ENCODE measurements around the gene IL17RC. TPM values are rescaled to one million over a fixed set of nuclear protein-coding genes. Genes with fewer than 3 reads are reported as not detected.

The IL17RC gene
- total and polyA plus RNA-seq, 2 experiments from 2014 or later: 8.4 to 12.6 TPM

GRCh38 chr3:9951598-9951961 is 34.7 kb downstream of the IL17RC start:
- no peaks in the 10 kb centered on the region; the same call in 1 of the 2 replicates for H4K20me1 ChIP-seq (replicated peaks; ENCODE audit: insufficient read depth)
- Mint-ChIP-seq H3K4me3 (peak overlapping the region; percentile 78), H3K9me3 (no peaks in the 10 kb centered on the region), H3K27me3 (ENCODE audit: insufficient read depth, low read depth, poor library complexity) (peaks cover 11% of the 10 kb centered on the region), H3K27ac (no peak overlapping the region), H3K4me1 (peaks cover 29% of the 10 kb centered on the region), H3K36me3 (ENCODE audit: low read depth) (peaks cover 8% of the 10 kb centered on the region; the same call in 1 of the 3 replicates)
- peak overlapping the region; percentile 88 for H3K4me2 ChIP-seq
- H3K36me3 ChIP-seq (ENCODE audit: insufficient read depth): no peaks in the 10 kb centered on the region
- no peak for ATAC-seq
- TF ChIP-seq CREB1 (CRISPR knock-in tag; IDR thresholded peaks at IDR 0.05; ENCODE audit: low read depth) (no peak), CTCF (conservative IDR thresholded peaks at IDR 0.05; ENCODE audit: low read depth in 2 of 2) (no peak), ETS1 (IDR thresholded peaks at IDR 0.05) (no peak), ZNF462 (CRISPR knock-in tag; IDR thresholded peaks at IDR 0.05) (no peak), NANOG (IDR thresholded peaks at IDR 0.05; ENCODE audit: borderline replicate concordance) (no peak), POLR2AphosphoS5 (IDR thresholded peaks at IDR 0.05; ENCODE audit: low read depth) (no peak), ZNF114 (CRISPR knock-in tag; IDR thresholded peaks at IDR 0.05) (no peak), STAT1 (IDR thresholded peaks at IDR 0.05; ENCODE audit: unreplicated experiment) (no peak), ZNF331 (CRISPR knock-in tag; IDR thresholded peaks at IDR 0.05; ENCODE audit: low read depth) (no peak), JUNB (IDR thresholded peaks at IDR 0.05; ENCODE audit: unreplicated experiment) (no peak), EZH2phosphoT487 (IDR thresholded peaks at IDR 0.05; ENCODE audit: unreplicated experiment) (no peak), REST (IDR thresholded peaks at IDR 0.05; ENCODE audit: unreplicated experiment) (no peak), EZH2 (IDR thresholded peaks at IDR 0.05; ENCODE audit: low read depth, unreplicated experiment) (no peak)
- no peak overlapping the region for H3K27ac ChIP-seq (ENCODE audit: low read depth)
- peak overlapping the region; percentile 80; the same call in 1 of the 2 replicates for H2AFZ ChIP-seq
- H3K27me3 ChIP-seq (ENCODE audit: insufficient read depth): peaks cover 13% of the 10 kb centered on the region; the same call in 1 of the 2 replicates
- H3K4me1 ChIP-seq (ENCODE audit: insufficient read depth): peaks cover 21% of the 10 kb centered on the region
- H3K4me3 ChIP-seq: peak overlapping the region; percentile 88
- peak; percentile 19 for DNase-seq (ENCODE audit: low spot score)
- no peaks in the 10 kb centered on the region for H3K79me2 ChIP-seq (replicated peaks; ENCODE audit: insufficient read depth)
- peaks cover 4% of the 10 kb centered on the region; the same call in 1 of the 2 replicates for H3F3A ChIP-seq (replicated peaks; ENCODE audit: low read depth)
- no peaks in the 10 kb centered on the region for H3K9me2 ChIP-seq (ENCODE audit: insufficient read depth)
